HepG2 (cell line): ENCODE data around the gene NDRG3. TPM values are rescaled to one million over a fixed set of nuclear protein-coding genes. Genes with fewer than 3 reads are reported as not detected.

Experiments used
- CEBPG ChIP-seq: IDR thresholded peaks from 2 replicates; pipeline ENCODE4 v1.6.1; 2016
- CHD4 ChIP-seq: fragments of 200-600 bp; sonication (generic); IDR thresholded peaks from 2 replicates; pipeline ENCODE4 v1.7.0; 2017; ENCODE audit warnings: mild to moderate bottlenecking, low read length, borderline replicate concordance
- IRX3 ChIP-seq: sonication (generic); formaldehyde crosslinking; IDR thresholded peaks from 2 replicates; pipeline ENCODE4 v1.8.1; 2023; ENCODE audit warnings: mild to moderate bottlenecking, low read depth, missing genetic modification reagents, borderline replicate concordance
- ISL2 ChIP-seq: sonication (generic); formaldehyde crosslinking; IDR thresholded peaks from 2 replicates; pipeline ENCODE4 v1.5.0; 2020; ENCODE audit warnings: missing genetic modification reagents
- LCORL ChIP-seq, 2 experiments: fragments of 450-650 bp in 1 of 2; sonication (generic) in 1 of 2; formaldehyde crosslinking in 1 of 2; IDR thresholded peaks; 2 replicates each; pipeline versions ENCODE4 v1.5.0 to v1.6.1; 2017 to 2020; ENCODE audit warnings: antibody characterized with exemption in 1 of 2, missing genetic modification reagents in 1 of 2
- NFRKB ChIP-seq: fragments of 450-650 bp; IDR thresholded peaks from 2 replicates; pipeline ENCODE4 v1.6.1; 2017
- PCBP1 ChIP-seq: fragments of 200-400 bp; formaldehyde crosslinking; IDR thresholded peaks from 2 replicates; pipeline ENCODE4 v1.6.1; 2017; ENCODE audit warnings: mild to moderate bottlenecking, low read depth, low read length, borderline replicate concordance
- SRSF9 ChIP-seq: fragments of 200-400 bp; formaldehyde crosslinking; IDR thresholded peaks from 2 replicates; pipeline ENCODE4 v1.6.1; 2018; ENCODE audit warnings: borderline replicate concordance, mild to moderate bottlenecking, low read depth, low read length; ENCODE audit not compliant: insufficient read depth, poor library complexity, severe bottlenecking
- TEAD2 ChIP-seq: sonication (generic); formaldehyde crosslinking; IDR thresholded peaks from 2 replicates; pipeline ENCODE4 v1.9.0; 2021; ENCODE audit warnings: missing genetic modification reagents
- TRIM24 ChIP-seq: sonication (generic); formaldehyde crosslinking; IDR thresholded peaks from 2 replicates; pipeline ENCODE4 v1.8.0; 2022; ENCODE audit warnings: mild to moderate bottlenecking, missing genetic modification reagents
- ZBTB21 ChIP-seq: sonication (generic); formaldehyde crosslinking; IDR thresholded peaks from 2 replicates; pipeline ENCODE4 v1.4.0; 2020; ENCODE audit warnings: missing genetic modification reagents
- ZC3H4 ChIP-seq: sonication (generic); formaldehyde crosslinking; IDR thresholded peaks from 2 replicates; pipeline ENCODE4 v1.4.0; 2020; ENCODE audit warnings: missing genetic modification reagents, borderline replicate concordance
- ZNF225 ChIP-seq: sonication (generic); formaldehyde crosslinking; IDR thresholded peaks from 2 replicates; pipeline ENCODE4 v1.4.0; 2020; ENCODE audit warnings: mild to moderate bottlenecking, missing genetic modification reagents
- ZNF343 ChIP-seq: sonication (generic); formaldehyde crosslinking; IDR thresholded peaks from 2 replicates; pipeline ENCODE4 v1.4.0; 2020; ENCODE audit warnings: mild to moderate bottlenecking, missing genetic modification reagents
- ZNF382 ChIP-seq: sonication (generic); formaldehyde crosslinking; IDR thresholded peaks from 2 replicates; pipeline ENCODE4 v1.5.0; 2020; ENCODE audit warnings: missing genetic modification reagents, mild to moderate bottlenecking, borderline replicate concordance
- ZNF761 ChIP-seq: sonication (generic); formaldehyde crosslinking; conservative IDR thresholded peaks from 2 replicates; pipeline ENCODE4 v1.4.0; 2020; ENCODE audit warnings: mild to moderate bottlenecking, missing genetic modification reagents
- ZNF891 ChIP-seq: sonication (generic); formaldehyde crosslinking; IDR thresholded peaks from 2 replicates; pipeline ENCODE4 v1.5.0; 2020; ENCODE audit warnings: mild to moderate bottlenecking, missing genetic modification reagents
- polyA plus RNA-seq, 8 experiments: library from polyadenylated mRNA; depleted of rRNA in 3 of 8; stranded (reverse) in 7 of 8; unstranded in 1 of 8; fragments of >200 nt; fragmentation: Illumina TruSeq in 4 of 8; extraction: Trizol in 4 of 8; gene quantifications; 2 replicates each; pipeline versions ENCODE4 v1.2.1 to v1.2.3, GENCODE V29; 2011 to 2016; ENCODE audit warnings: low read depth in 4 of 8, missing spikeins in 1 of 8, mixed read lengths in 1 of 8; ENCODE audit not compliant: insufficient read depth in 1 of 8
- total RNA-seq, 5 experiments: library from RNA; depleted of rRNA; stranded (reverse); fragments of >200 nt; fragmentation: Illumina TruSeq; extraction: Trizol; gene quantifications; 2 replicates each; pipeline ENCODE4 v1.2.3, GENCODE V29; 2016; ENCODE audit warnings: low read depth in 1 of 5
- TF ChIP-seq, protein P1 (sequence below): sonication (generic); formaldehyde crosslinking; IDR thresholded peaks from 2 replicates; pipeline ENCODE4 v1.8.0; 2022; ENCODE audit warnings: mild to moderate bottlenecking, missing genetic modification reagents; ENCODE audit not compliant: insufficient replicate concordance
- TF ChIP-seq, protein P2 (sequence below): IDR thresholded peaks from 2 replicates; pipeline ENCODE4 v1.6.1; 2016; ENCODE audit warnings: missing biosample characterization, missing genetic modification reagents, low read depth
- TF ChIP-seq, protein P3 (sequence below): sonication (generic); formaldehyde crosslinking; IDR thresholded peaks from 2 replicates; pipeline ENCODE4 v1.4.0; 2020; ENCODE audit warnings: mild to moderate bottlenecking, missing genetic modification reagents
- TF ChIP-seq, protein P4 (sequence below): fragments of 450-650 bp; IDR thresholded peaks from 2 replicates; pipeline ENCODE4 v1.6.1; 2017

The NDRG3 gene
- total and polyA plus RNA-seq, 2 of the 13 experiments (the other 11 are each of a cell fraction or from before 2014, with no cell fraction given), result 36.0 to 40.5 TPM

DNA sequence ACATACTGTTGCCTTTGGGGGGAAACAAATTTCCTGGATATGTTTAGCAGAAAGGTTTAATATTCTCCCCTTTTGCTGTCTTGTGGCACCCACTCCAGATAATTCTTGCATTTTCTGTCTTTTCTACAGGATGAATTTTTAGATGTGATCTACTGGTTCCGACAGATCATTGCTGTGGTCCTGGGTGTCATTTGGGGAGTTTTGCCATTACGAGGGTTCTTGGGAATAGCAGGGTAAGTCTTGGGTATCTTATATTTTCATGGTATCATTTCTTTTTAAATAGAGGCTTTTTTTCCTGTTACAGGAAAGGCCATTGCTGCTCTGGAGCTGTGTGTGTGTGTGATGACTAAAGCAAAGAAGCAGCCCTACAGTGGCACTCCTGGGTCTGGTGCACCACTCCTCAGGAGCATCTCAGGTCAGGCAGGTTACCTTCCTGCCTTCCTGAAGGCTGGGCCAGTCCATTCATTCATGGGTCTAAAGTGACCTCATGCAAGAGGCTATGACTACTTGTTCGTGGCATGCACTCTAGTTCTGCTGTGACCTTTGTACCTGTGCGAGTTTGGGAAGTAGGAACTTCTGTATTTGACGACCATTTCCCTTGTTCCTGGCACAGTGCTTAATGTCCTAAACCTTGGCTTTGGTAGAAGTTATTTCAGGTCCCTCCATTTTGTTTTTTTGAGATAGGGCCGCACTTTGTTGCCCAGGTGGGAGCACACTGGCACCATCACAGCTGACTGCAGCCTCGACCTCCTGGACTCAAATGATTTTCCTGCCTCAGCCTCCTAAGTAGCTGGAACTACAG, 138.1 kb downstream of the NDRG3 start (continued):
- TF ChIP-seq, protein P1, sequence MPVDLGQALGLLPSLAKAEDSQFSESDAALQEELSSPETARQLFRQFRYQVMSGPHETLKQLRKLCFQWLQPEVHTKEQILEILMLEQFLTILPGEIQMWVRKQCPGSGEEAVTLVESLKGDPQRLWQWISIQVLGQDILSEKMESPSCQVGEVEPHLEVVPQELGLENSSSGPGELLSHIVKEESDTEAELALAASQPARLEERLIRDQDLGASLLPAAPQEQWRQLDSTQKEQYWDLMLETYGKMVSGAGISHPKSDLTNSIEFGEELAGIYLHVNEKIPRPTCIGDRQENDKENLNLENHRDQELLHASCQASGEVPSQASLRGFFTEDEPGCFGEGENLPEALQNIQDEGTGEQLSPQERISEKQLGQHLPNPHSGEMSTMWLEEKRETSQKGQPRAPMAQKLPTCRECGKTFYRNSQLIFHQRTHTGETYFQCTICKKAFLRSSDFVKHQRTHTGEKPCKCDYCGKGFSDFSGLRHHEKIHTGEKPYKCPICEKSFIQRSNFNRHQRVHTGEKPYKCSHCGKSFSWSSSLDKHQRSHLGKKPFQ (CRISPR knock-in tag), result no peak
- TF ChIP-seq NFRKB (no peak), ZNF225 (CRISPR knock-in tag) (no peak), ZNF891 (CRISPR knock-in tag) (no peak), ZBTB21 (CRISPR knock-in tag) (peak; percentile 97), PCBP1 (no peak), CEBPG (peak; percentile 40; the same call in 1 of the 2 replicates), ZNF382 (CRISPR knock-in tag) (no peak), ZC3H4 (CRISPR knock-in tag) (no peak), TEAD2 (CRISPR knock-in tag) (no peak), LCORL (IDR thresholded peaks at IDR 0.05) (peak; percentile 88), LCORL (CRISPR knock-in tag; IDR thresholded peaks at IDR 0.05) (peak; percentile 89), ZNF761 (CRISPR knock-in tag) (no peak), ISL2 (CRISPR knock-in tag) (no peak), ZNF343 (CRISPR knock-in tag) (no peak), IRX3 (CRISPR knock-in tag) (no peak), CHD4 (no peak), SRSF9 (no peak), TRIM24 (CRISPR knock-in tag) (no peak)
- TF ChIP-seq, protein P2, sequence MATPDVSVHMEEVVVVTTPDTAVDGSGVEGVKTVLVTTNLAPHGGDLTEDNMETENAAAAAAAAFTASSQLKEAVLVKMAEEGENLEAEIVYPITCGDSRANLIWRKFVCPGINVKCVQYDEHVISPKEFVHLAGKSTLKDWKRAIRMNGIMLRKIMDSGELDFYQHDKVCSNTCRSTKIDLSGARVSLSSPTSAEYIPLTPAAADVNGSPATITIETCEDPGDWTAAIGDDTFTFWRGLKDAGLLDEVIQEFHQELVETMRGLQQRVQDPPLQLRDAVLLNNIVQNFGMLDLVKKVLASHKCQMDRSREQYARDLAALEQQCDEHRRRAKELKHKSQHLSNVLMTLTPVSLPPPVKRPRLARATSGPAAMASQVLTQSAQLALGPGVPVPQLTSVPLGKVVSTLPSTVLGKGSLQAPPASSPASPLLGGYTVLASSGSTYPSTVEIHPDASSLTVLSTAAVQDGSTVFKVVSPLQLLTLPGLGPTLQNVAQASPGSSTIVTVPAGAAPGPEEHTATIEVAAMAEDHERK (CRISPR knock-in tag), result no peak
- TF ChIP-seq, protein P3, sequence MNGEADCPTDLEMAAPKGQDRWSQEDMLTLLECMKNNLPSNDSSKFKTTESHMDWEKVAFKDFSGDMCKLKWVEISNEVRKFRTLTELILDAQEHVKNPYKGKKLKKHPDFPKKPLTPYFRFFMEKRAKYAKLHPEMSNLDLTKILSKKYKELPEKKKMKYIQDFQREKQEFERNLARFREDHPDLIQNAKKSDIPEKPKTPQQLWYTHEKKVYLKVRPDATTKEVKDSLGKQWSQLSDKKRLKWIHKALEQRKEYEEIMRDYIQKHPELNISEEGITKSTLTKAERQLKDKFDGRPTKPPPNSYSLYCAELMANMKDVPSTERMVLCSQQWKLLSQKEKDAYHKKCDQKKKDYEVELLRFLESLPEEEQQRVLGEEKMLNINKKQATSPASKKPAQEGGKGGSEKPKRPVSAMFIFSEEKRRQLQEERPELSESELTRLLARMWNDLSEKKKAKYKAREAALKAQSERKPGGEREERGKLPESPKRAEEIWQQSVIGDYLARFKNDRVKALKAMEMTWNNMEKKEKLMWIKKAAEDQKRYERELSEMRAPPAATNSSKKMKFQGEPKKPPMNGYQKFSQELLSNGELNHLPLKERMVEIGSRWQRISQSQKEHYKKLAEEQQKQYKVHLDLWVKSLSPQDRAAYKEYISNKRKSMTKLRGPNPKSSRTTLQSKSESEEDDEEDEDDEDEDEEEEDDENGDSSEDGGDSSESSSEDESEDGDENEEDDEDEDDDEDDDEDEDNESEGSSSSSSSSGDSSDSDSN (CRISPR knock-in tag), result peak; percentile 53
- TF ChIP-seq, protein P4, sequence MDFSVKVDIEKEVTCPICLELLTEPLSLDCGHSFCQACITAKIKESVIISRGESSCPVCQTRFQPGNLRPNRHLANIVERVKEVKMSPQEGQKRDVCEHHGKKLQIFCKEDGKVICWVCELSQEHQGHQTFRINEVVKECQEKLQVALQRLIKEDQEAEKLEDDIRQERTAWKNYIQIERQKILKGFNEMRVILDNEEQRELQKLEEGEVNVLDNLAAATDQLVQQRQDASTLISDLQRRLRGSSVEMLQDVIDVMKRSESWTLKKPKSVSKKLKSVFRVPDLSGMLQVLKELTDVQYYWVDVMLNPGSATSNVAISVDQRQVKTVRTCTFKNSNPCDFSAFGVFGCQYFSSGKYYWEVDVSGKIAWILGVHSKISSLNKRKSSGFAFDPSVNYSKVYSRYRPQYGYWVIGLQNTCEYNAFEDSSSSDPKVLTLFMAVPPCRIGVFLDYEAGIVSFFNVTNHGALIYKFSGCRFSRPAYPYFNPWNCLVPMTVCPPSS, result no peak
